Kidney (tissue), 14 donors: ENCODE measurements around the gene DISC1. TPM values are rescaled to one million over a fixed set of nuclear protein-coding genes. Genes with fewer than 3 reads are reported as not detected.
"Not testable (repeated sequence)": the region's sequence is repeated elsewhere in the genome, so short reads cannot be mapped to it uniquely, and the experiment has no call there.

Experiments used
- DNase-seq, 5 donors: peaks; one replicate each; pipeline ENCODE4 v3.0.0-alpha.2; 2013 to 2020
- FAIRE-seq: peaks from 2 replicates; lab custom pipeline; 2012; peaks lifted over from hg19 to GRCh38; lab: Jason Lieb, UNC
- H3K27ac ChIP-seq, 2 donors: one replicate each; pipeline ENCODE4 v1.7.0; 2013; ENCODE audit warnings: low read depth in 2 of 2, low read length in 2 of 2, inconsistent platforms in 1 of 2
- H3K27me3 ChIP-seq: one replicate; pipeline ENCODE4 v1.7.1; 2013; ENCODE audit warnings: low read length, inconsistent platforms; ENCODE audit not compliant: control insufficient read depth, insufficient read depth
- H3K36me3 ChIP-seq, 3 donors: one replicate each; pipeline versions ENCODE4 v1.7.0 to v1.7.1; 2013; ENCODE audit warnings: low read length in 3 of 3, control low read depth in 1 of 3, inconsistent platforms in 1 of 3; ENCODE audit not compliant: insufficient read depth in 3 of 3, control insufficient read depth in 2 of 3
- H3K4me1 ChIP-seq, 3 donors: one replicate each; pipeline versions ENCODE4 v1.7.0 to v1.7.1; 2013; ENCODE audit warnings: low read length in 3 of 3, inconsistent platforms in 1 of 3, low read depth in 1 of 3; ENCODE audit not compliant: control insufficient read depth in 2 of 3, insufficient read depth in 2 of 3
- H3K4me3 ChIP-seq, 3 donors: one replicate each; pipeline versions ENCODE4 v1.7.0 to v1.8.1; 2013; ENCODE audit warnings: low read length in 3 of 3, control low read depth in 1 of 3, inconsistent platforms in 1 of 3
- H3K9ac ChIP-seq, 3 donors: one replicate each; pipeline versions ENCODE4 v1.7.0 to v1.7.1; 2013; ENCODE audit warnings: low read length in 3 of 3, control low read depth in 1 of 3, inconsistent platforms in 1 of 3
- H3K9me3 ChIP-seq, 3 donors: one replicate each; pipeline versions ENCODE4 v1.7.0 to v1.7.1; 2013; ENCODE audit warnings: low read length in 3 of 3, control low read depth in 1 of 3, inconsistent platforms in 1 of 3; ENCODE audit not compliant: control insufficient read depth in 2 of 3, insufficient read depth in 1 of 3
- CTCF ChIP-seq: IDR thresholded peaks from 3 replicates; pipeline ENCODE4 v1.5.1; 2012; ENCODE audit warnings: mild to moderate bottlenecking, moderate library complexity, borderline replicate concordance; ENCODE audit not compliant: insufficient read depth; ENCODE audit errors: extremely low read depth
- intact Hi-C: fragments of 100-400 bp; cut with DNase I; formaldehyde crosslinking; loops from one replicate; pipeline ENCODE4 v1.11.1; 2022
- polyA plus RNA-seq: library from polyadenylated mRNA; stranded (reverse); fragments of 350-450 nt; fragmentation: Illumina TruSeq; extraction: RNeasy Lipid Tissue Mini Kit (QIAGEN cat#74804); gene quantifications from one replicate; pipeline ENCODE4 v1.2.3, GENCODE V29; 2014; ENCODE audit warnings: low read depth, low replicate concordance; ENCODE audit not compliant: insufficient read depth
- total RNA-seq: library from RNA; stranded (reverse); fragmentation: NEBNext Ultra II Directional; extraction: Animal tissue kit (Norgen Biotek cat#: 25700); gene quantifications from one replicate; pipeline ENCODE4 v1.2.1, GENCODE V29; 2021
- donor health status: control.
- donor health status: control.
- donor health status: control.
- donor health status: control.
- donor health status: control.
- donor health status: DM: yes; HTN: yes; CAD: no.
- donor health status: Normal renal cell carcinoma (clear cell type).

DISC1 gene
- total and polyA plus RNA-seq, 2 donors from 2014 or later: 0.80 to 15.9 TPM

- no peaks in the 10 kb centered on the region for H3K9me3 ChIP-seq
- H3K4me1 ChIP-seq: no peaks in the 10 kb centered on the region
- H3K27me3 ChIP-seq: no peaks in the 10 kb centered on the region
- H3K36me3 ChIP-seq: no peaks in the 10 kb centered on the region
- H3K27ac ChIP-seq: no peak overlapping the region
- FAIRE-seq (no peak), DNase-seq (peak in 3 of 5 donors; percentile 18 to 54 (median 30))
- peak; percentile 31 for TF ChIP-seq CTCF
- intact Hi-C loops: no loop called here
- no peak overlapping the region for H3K4me3 ChIP-seq
- H3K9ac ChIP-seq: no peak overlapping the region
Measured at GRCh38 chr1:231724876-231725647, 98.5 kb downstream of the DISC1 start.

GRCh38 chr1:231727171-231727570, 100.6 kb downstream of the DISC1 start:
- Histone ChIP-seq H3K27me3 (no peaks in the 10 kb centered on the region), H3K36me3 (no peaks in the 10 kb centered on the region), H3K9me3 (no peaks in the 10 kb centered on the region), H3K4me1 (no peaks in the 10 kb centered on the region), H3K9ac (no peak overlapping the region), H3K4me3 (no peak overlapping the region), H3K27ac (no peak overlapping the region)
- TF ChIP-seq CTCF: no peak
- DNase-seq: no peak
- FAIRE-seq: no peak
- intact Hi-C loops: no loop called here

GRCh38 chr1:231728987-231729386, 102.4 kb downstream of the DISC1 start:
- H3K4me3 ChIP-seq, H3K27me3 ChIP-seq, H3K27ac ChIP-seq, DNase-seq, H3K9ac ChIP-seq, H3K36me3 ChIP-seq, intact Hi-C loops, FAIRE-seq, H3K9me3 ChIP-seq, H3K4me1 ChIP-seq: not testable (repeated sequence)

- intact Hi-C loops: no loop called here
- DNase-seq (peak in 1 of 5 donors; percentile 24), FAIRE-seq (no peak)
- H3K27me3 ChIP-seq: no peaks in the 10 kb centered on the region
- H3K36me3 ChIP-seq: no peaks in the 10 kb centered on the region
- H3K4me1 ChIP-seq: no peaks in the 10 kb centered on the region
- no peak overlapping the region for H3K4me3 ChIP-seq
- H3K9me3 ChIP-seq: no peaks in the 10 kb centered on the region
- H3K27ac ChIP-seq: no peak overlapping the region
- no peak for TF ChIP-seq CTCF
- no peak overlapping the region for H3K9ac ChIP-seq
Measured at GRCh38 chr1:231729544-231729943, 103.0 kb downstream of the DISC1 start.
